Measurements from ENCODE around the gene PTPRK. TPM values are rescaled to one million over a fixed set of nuclear protein-coding genes. Genes with fewer than 3 reads are reported as not detected.

The PTPRK gene
- total and polyA plus RNA-seq, 2 donors (not counting 1 experiment from before 2014, with no cell fraction given), result 16.2 to 18.7 TPM

- intact Hi-C loops (cut with micrococcal nuclease), result no loop called here
- Histone ChIP-seq H3K27me3 (replicated peaks in 1 of 4; ENCODE audit: control extremely low read depth in 1 of 4, control insufficient read depth in 3 of 4, insufficient read depth in 4 of 4, low read length in 3 of 4) (no peaks in the 10 kb centered on the region), H4K20me1 (ENCODE audit: control insufficient read depth, insufficient read depth, low read length, poor library complexity, severe bottlenecking) (no peaks in the 10 kb centered on the region), H3K4me3 (ENCODE audit: control extremely low read depth in 1 of 5, extremely low read depth in 1 of 5, insufficient read depth in 1 of 5, low read depth in 2 of 5, low read length in 4 of 5) (no peak overlapping the region), H3K4me2 (replicated peaks; ENCODE audit: low read depth, low read length, poor library complexity, severe bottlenecking) (no peak overlapping the region), H3K36me3 (replicated peaks in 1 of 2; ENCODE audit: control extremely low read depth in 1 of 2, control insufficient read depth in 1 of 2, extremely low read depth in 1 of 2, insufficient read depth in 2 of 2, low read length in 1 of 2) (no peaks in the 10 kb centered on the region), H3K79me2 (ENCODE audit: control insufficient read depth, insufficient read depth, low read length) (no peaks in the 10 kb centered on the region), H3K4me1 (ENCODE audit: control insufficient read depth in 2 of 2, insufficient read depth in 2 of 2, low read length in 2 of 2) (no peaks in the 10 kb centered on the region), H2AFZ (ENCODE audit: insufficient read depth, low read depth, low read length, poor library complexity, severe bottlenecking) (no peak overlapping the region), H3K9me3 (ENCODE audit: control extremely low read depth in 1 of 3, control insufficient read depth in 2 of 3, insufficient read depth in 1 of 3, low read length in 2 of 3) (no peaks in the 10 kb centered on the region), H3K9ac (ENCODE audit: low read length) (no peak overlapping the region), H3K27ac (ENCODE audit: low read length in 2 of 2) (no peak overlapping the region)
- H3K4me1 Mint-ChIP-seq, result no peaks in the 10 kb centered on the region
- CTCF ChIA-PET, result no interaction called here
- no peak overlapping the region for H3K27ac Mint-ChIP-seq
- no peak for DNase-seq
- no peak for ATAC-seq (ENCODE audit: low read depth)
- POLR2A ChIA-PET, result no interaction called here
- H3K27me3 Mint-ChIP-seq, result no peaks in the 10 kb centered on the region
- no peak for TF ChIP-seq CTCF (IDR thresholded peaks at IDR 0.05)
- no peak for TF ChIP-seq EZH2 (IDR thresholded peaks at IDR 0.05; ENCODE audit: borderline replicate concordance, insufficient read depth, low read depth, low read length, poor library complexity, severe bottlenecking)
- H3K4me3 Mint-ChIP-seq, result no peak overlapping the region
- no CpG with 5 or more reads among the region's 2 CpGs for WGBS (ENCODE audit: insufficient coverage)
- H3K9me3 Mint-ChIP-seq (ENCODE audit: insufficient read depth), result no peaks in the 10 kb centered on the region
Measured at GRCh38 chr6:128039543-128039942, 480.9 kb downstream of the PTPRK start.

- H3K4me1 Mint-ChIP-seq, result no peaks in the 10 kb centered on the region
- DNase-seq (no peak), ATAC-seq (ENCODE audit: low read depth) (no peak)
- intact Hi-C loops (cut with micrococcal nuclease), result no loop called here
- POLR2A ChIA-PET, result no interaction called here
- TF ChIP-seq EZH2 (IDR thresholded peaks at IDR 0.05; ENCODE audit: borderline replicate concordance, insufficient read depth, low read depth, low read length, poor library complexity, severe bottlenecking), result no peak
- no peak for TF ChIP-seq CTCF (IDR thresholded peaks at IDR 0.05)
- H3K27ac Mint-ChIP-seq, result no peak overlapping the region
- no peak overlapping the region for H3K27ac ChIP-seq (ENCODE audit: low read length in 2 of 2)
- no peak overlapping the region for H3K4me2 ChIP-seq (replicated peaks; ENCODE audit: low read depth, low read length, poor library complexity, severe bottlenecking)
- no peaks in the 10 kb centered on the region for H3K4me1 ChIP-seq (ENCODE audit: control insufficient read depth in 2 of 2, insufficient read depth in 2 of 2, low read length in 2 of 2)
- H3K9ac ChIP-seq (ENCODE audit: low read length), result no peak overlapping the region
- WGBS (ENCODE audit: insufficient coverage), result 93% methylated on average over 7 of the region's 7 CpGs
- CTCF ChIA-PET, result no interaction called here
- no peaks in the 10 kb centered on the region for H4K20me1 ChIP-seq (ENCODE audit: control insufficient read depth, insufficient read depth, low read length, poor library complexity, severe bottlenecking)
- H3K9me3 Mint-ChIP-seq (ENCODE audit: insufficient read depth), result no peaks in the 10 kb centered on the region
- H2AFZ ChIP-seq (ENCODE audit: insufficient read depth, low read depth, low read length, poor library complexity, severe bottlenecking), result no peak overlapping the region
- H3K9me3 ChIP-seq (ENCODE audit: control extremely low read depth in 1 of 3, control insufficient read depth in 2 of 3, insufficient read depth in 1 of 3, low read length in 2 of 3), result no peaks in the 10 kb centered on the region
- H3K4me3 ChIP-seq (ENCODE audit: control extremely low read depth in 1 of 5, extremely low read depth in 1 of 5, insufficient read depth in 1 of 5, low read depth in 2 of 5, low read length in 4 of 5), result no peak overlapping the region
- no peaks in the 10 kb centered on the region for H3K79me2 ChIP-seq (ENCODE audit: control insufficient read depth, insufficient read depth, low read length)
- H3K27me3 Mint-ChIP-seq, result no peaks in the 10 kb centered on the region
- H3K36me3 ChIP-seq (replicated peaks in 1 of 2; ENCODE audit: control extremely low read depth in 1 of 2, control insufficient read depth in 1 of 2, extremely low read depth in 1 of 2, insufficient read depth in 2 of 2, low read length in 1 of 2), result no peaks in the 10 kb centered on the region
- no peaks in the 10 kb centered on the region for H3K27me3 ChIP-seq (replicated peaks in 1 of 4; ENCODE audit: control extremely low read depth in 1 of 4, control insufficient read depth in 3 of 4, insufficient read depth in 4 of 4, low read length in 3 of 4)
- no peak overlapping the region for H3K4me3 Mint-ChIP-seq
Measured at GRCh38 chr6:128036808-128037570, 483.4 kb downstream of the PTPRK start.
